ENCODE data around the gene BACE2.

BACE2 gene

GRCh38 chr21:41167348-41168342 lies at the start of gene BACE2:
TSS of gene BACE2 (plus strand) at chr21:41168160. CDS start at chr21:41168264, 104 bp downstream.
- peak; percentile 25 for TF ChIP-seq CTCF (IDR thresholded peaks at IDR 0.05; ENCODE audit: extremely low read depth, missing control alignments)
- peak; percentile 81 for DNase-seq (ENCODE audit: low spot score)

DNA sequence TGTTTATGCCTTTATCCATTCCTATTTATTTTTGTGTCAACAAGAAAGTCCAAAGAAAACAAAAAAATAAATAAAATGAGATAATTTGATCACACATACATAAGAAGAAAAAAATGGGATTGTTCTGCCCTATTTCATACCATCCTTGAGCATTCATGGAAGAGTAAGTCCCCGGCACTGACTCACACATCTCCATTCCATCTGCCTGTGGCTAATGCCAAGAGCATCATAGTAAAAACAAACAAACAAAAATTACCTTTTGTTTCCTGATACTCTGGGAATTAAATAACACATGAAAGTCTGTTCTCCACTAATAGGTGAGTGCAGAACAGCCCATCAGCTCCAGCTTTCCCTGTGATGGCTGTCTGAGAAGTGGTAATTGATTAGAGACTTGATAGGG lies 48.1 kb upstream of the BACE2 start:
- TF ChIP-seq CTCF (IDR thresholded peaks at IDR 0.05; ENCODE audit: extremely low read depth, missing control alignments), result no peak
- DNase-seq (ENCODE audit: low spot score), result no peak

DNA sequence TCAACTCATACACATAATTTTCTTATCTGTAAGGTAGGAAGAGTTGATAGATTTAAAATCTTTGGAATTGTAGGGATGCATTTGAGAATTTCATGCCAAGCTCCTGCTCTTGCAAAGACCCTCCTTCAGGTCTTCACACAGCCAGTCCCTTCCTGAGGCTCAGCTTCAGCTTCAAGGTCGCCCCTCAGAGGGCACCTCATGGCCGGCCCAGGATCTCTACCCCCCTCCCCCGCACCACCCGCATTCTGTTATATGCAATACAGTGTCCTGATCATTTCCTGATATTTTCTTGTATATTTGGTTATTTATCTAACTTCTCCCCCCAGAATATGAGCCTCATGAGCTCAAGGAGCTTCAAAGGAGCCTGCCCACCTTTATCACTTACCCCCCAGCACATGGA lies 47.0 kb upstream of the BACE2 start:
- no peak for DNase-seq (ENCODE audit: low spot score)
- no peak for TF ChIP-seq CTCF (IDR thresholded peaks at IDR 0.05; ENCODE audit: extremely low read depth, missing control alignments)

DNA sequence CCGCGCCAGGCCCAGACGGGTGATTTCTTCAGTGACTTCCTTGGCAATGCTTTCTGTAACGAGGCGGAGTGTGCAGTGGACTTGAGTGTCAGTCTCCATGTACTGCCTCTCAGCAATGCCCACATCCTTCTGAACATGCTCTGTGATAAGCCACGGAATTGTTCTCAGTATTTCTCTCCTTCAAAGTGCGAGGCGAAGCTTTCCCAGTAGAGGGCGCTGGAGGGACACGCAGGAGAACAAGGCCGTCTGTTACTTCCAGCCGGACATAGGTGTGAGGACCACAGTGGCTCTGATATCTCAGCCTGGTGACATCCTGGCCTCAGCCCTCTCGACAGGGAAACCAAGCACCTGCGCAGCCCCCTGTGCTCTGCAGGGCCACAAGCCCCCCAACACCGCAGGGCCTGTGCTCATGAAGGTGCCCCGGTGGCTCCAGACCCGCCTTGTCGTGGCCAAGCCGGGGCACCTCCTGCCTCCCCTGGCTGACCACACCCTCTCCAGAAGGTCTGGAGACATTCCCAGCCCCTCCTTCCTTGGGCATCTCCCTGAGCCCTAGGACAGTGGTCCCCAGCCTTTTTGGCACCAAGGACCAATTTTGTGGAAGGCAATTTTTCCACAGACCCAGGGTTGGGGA lies 46.1 kb upstream of the BACE2 start:
- peak; percentile 56 for DNase-seq (ENCODE audit: low spot score)
- peak; percentile 85 for TF ChIP-seq CTCF (IDR thresholded peaks at IDR 0.05; ENCODE audit: extremely low read depth, missing control alignments)

GRCh38 chr21:41124641-41125201 lies 43.2 kb upstream of the BACE2 start:
- no peak for TF ChIP-seq CTCF (IDR thresholded peaks at IDR 0.05; ENCODE audit: extremely low read depth, missing control alignments)
- DNase-seq (ENCODE audit: low spot score), result no peak

DNA sequence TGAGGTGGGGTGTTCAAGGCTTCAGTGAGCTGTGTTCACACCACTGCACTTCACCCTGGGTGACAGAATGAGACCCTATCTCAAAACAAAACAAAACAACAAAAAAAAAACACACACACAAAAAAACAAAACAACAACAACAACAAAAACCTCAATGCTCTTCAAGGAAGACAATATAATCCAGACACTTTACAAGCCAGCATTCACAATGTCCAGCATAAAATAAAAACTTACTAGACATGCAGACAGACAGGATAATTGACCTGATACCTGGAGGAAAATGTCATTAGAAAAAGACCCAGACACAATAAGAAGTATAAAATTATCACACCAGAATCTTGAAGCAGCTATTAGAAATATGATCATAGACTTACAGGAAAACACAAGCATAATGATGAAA lies 39.0 kb upstream of the BACE2 start:
- no peak for DNase-seq (ENCODE audit: low spot score)
- TF ChIP-seq CTCF (IDR thresholded peaks at IDR 0.05; ENCODE audit: extremely low read depth, missing control alignments), result no peak

GRCh38 chr21:41130883-41131282 lies 37.1 kb upstream of the BACE2 start:
- DNase-seq (ENCODE audit: low spot score), result no peak
- TF ChIP-seq CTCF (IDR thresholded peaks at IDR 0.05; ENCODE audit: extremely low read depth, missing control alignments), result no peak
